H1 (cell line): ENCODE measurements around the gene FDPS. TPM values are rescaled to one million over a fixed set of nuclear protein-coding genes. Genes with fewer than 3 reads are reported as not detected.

ENCODE experiments used
- CTCF ChIA-PET: fragments of 300-600 bp; sonication (Branson Sonifier 250); formaldehyde crosslinking; loops from one replicate; lab custom pipeline; 2021; ENCODE audit not compliant: partially characterized antibody; lab: Charles Lee
- POLR2A ChIA-PET: fragments of 300-600 bp; sonication (Branson Sonifier 250); formaldehyde crosslinking; loops from one replicate; lab custom pipeline; 2021; ENCODE audit warnings: inconsistent platforms; ENCODE audit not compliant: partially characterized antibody; lab: Charles Lee
- DNase-seq, 2 experiments: peaks; one replicate each; pipeline versions ENCODE4 v3.0.0 to v3.0.0-alpha.2; 2010 to 2022; ENCODE audit warnings: low spot score in 2 of 2, low read depth in 1 of 2, mixed read lengths in 1 of 2
- FAIRE-seq: peaks from 2 replicates; lab custom pipeline; 2011; peaks lifted over from hg19 to GRCh38; lab: Jason Lieb, UNC
- H2AFZ ChIP-seq: 2 replicates; pipeline ENCODE4 v1.8.1; 2012; ENCODE audit warnings: low read length, inconsistent platforms
- H2AK5ac ChIP-seq: 2 replicates; pipeline ENCODE4 v1.6.1; 2013; ENCODE audit warnings: low read depth, low read length
- H2BK120ac ChIP-seq: replicated peaks from 2 replicates; pipeline ENCODE3; 2013; ENCODE audit warnings: low read depth, low read length, inconsistent platforms
- H2BK12ac ChIP-seq: 2 replicates; pipeline ENCODE4 v1.6.1; 2013; ENCODE audit warnings: low read depth, low read length
- H2BK15ac ChIP-seq: 2 replicates; pipeline ENCODE4 v1.6.1; 2013; ENCODE audit warnings: low read length
- H2BK20ac ChIP-seq: 2 replicates; pipeline ENCODE4 v1.6.1; 2013; ENCODE audit warnings: low read length
- H2BK5ac ChIP-seq: 2 replicates; pipeline ENCODE4 v1.6.1; 2013; ENCODE audit warnings: low read depth, low read length
- H3K14ac ChIP-seq: 2 replicates; pipeline ENCODE4 v1.6.1; 2013; ENCODE audit warnings: inconsistent platforms; ENCODE audit not compliant: insufficient read length
- H3K18ac ChIP-seq: 2 replicates; pipeline ENCODE4 v1.6.1; 2013; ENCODE audit warnings: low read length; ENCODE audit errors: extremely low read depth
- H3K23ac ChIP-seq: 2 replicates; pipeline ENCODE4 v1.6.1; 2013; ENCODE audit warnings: inconsistent platforms; ENCODE audit not compliant: insufficient read length
- H3K23me2 ChIP-seq: 2 replicates; pipeline ENCODE4 v1.6.1; 2013; ENCODE audit warnings: low read depth, low read length
- H3K27ac ChIP-seq: 2 replicates; pipeline ENCODE4 v1.6.1; 2011; ENCODE audit warnings: low read depth, low read length, inconsistent platforms
- H3K27me3 ChIP-seq, 4 experiments: replicated peaks in 1 of 4; 1 replicate in 1 of 4; 2 replicates in 3 of 4; pipeline versions ENCODE4 v1.6.1 to v1.8.1; 2011 to 2013; ENCODE audit warnings: low read length in 3 of 4, mild to moderate bottlenecking in 3 of 4, inconsistent platforms in 2 of 4, mixed read lengths in 2 of 4, moderate library complexity in 1 of 4; ENCODE audit not compliant: control insufficient read depth in 3 of 4, insufficient read depth in 3 of 4; ENCODE audit errors: extremely low read depth in 1 of 4
- H3K36me3 ChIP-seq, 4 experiments: 2 replicates each; pipeline versions ENCODE4 v1.6.1 to v1.8.1; 2011 to 2013; ENCODE audit warnings: mild to moderate bottlenecking in 4 of 4, low read length in 3 of 4, moderate library complexity in 2 of 4, control low read depth in 1 of 4, inconsistent platforms in 1 of 4; ENCODE audit not compliant: insufficient read depth in 4 of 4, control insufficient read depth in 2 of 4
- H3K4ac ChIP-seq: replicated peaks from 2 replicates; pipeline ENCODE3; 2013; ENCODE audit warnings: low read length, low read depth, mixed read lengths, inconsistent platforms; ENCODE audit not compliant: insufficient read length
- H3K4me1 ChIP-seq, 4 experiments: replicated peaks in 1 of 4; 1 replicate in 1 of 4; 2 replicates in 3 of 4; pipeline versions ENCODE4 v1.6.1 to v1.8.1; 2011 to 2013; ENCODE audit warnings: low read length in 3 of 4, inconsistent platforms in 2 of 4, mixed read lengths in 1 of 4; ENCODE audit not compliant: insufficient read depth in 4 of 4, control insufficient read depth in 3 of 4
- H3K4me2 ChIP-seq, 2 experiments: 2 replicates each; pipeline versions ENCODE4 v1.6.1 to v1.8.1; 2011 to 2013; ENCODE audit warnings: low read depth in 2 of 2, low read length in 2 of 2, control low read depth in 1 of 2, inconsistent platforms in 1 of 2, mild to moderate bottlenecking in 1 of 2; ENCODE audit not compliant: insufficient read depth in 1 of 2
- H3K4me3 ChIP-seq, 4 experiments: fragments of 200-600, 300-600 bp in 1 of 4; sonication (generic), shearing (Covaris generic), sonication (Bioruptor Twin) in 1 of 4; 2 replicates each; pipeline versions ENCODE4 v1.5.1 to v1.8.1; 2011 to 2016; ENCODE audit warnings: low read length in 4 of 4, low read depth in 3 of 4, control low read depth in 2 of 4, inconsistent platforms in 2 of 4, mild to moderate bottlenecking in 2 of 4, mixed read lengths in 1 of 4, moderate library complexity in 1 of 4; ENCODE audit not compliant: insufficient read depth in 2 of 4; ENCODE audit errors: extremely low read depth in 1 of 4
- H3K56ac ChIP-seq: replicated peaks from 2 replicates; pipeline ENCODE3; 2013; ENCODE audit warnings: low read depth, mild to moderate bottlenecking, mixed read lengths, low read length, inconsistent platforms; ENCODE audit not compliant: insufficient read length
- H3K79me1 ChIP-seq: 2 replicates; pipeline ENCODE4 v1.6.1; 2013; ENCODE audit warnings: low read depth, low read length, control low read depth
- H3K79me2 ChIP-seq, 2 experiments: 2 replicates each; pipeline versions ENCODE4 v1.6.1 to v1.8.1; 2012 to 2013; ENCODE audit warnings: low read length in 2 of 2, mild to moderate bottlenecking in 2 of 2, inconsistent platforms in 1 of 2; ENCODE audit not compliant: insufficient read depth in 2 of 2, control insufficient read depth in 1 of 2
- H3K9ac ChIP-seq, 4 experiments: replicated peaks in 1 of 4; 1 replicate in 1 of 4; 2 replicates in 3 of 4; pipeline versions ENCODE4 v1.6.1 to v1.8.1; 2011 to 2013; ENCODE audit warnings: low read depth in 3 of 4, low read length in 3 of 4, control low read depth in 2 of 4, mild to moderate bottlenecking in 2 of 4, moderate library complexity in 2 of 4, inconsistent platforms in 1 of 4; ENCODE audit errors: extremely low read depth in 1 of 4
- H3K9me3 ChIP-seq, 2 experiments: 2 replicates each; pipeline versions ENCODE4 v1.6.1 to v1.8.1; 2012 to 2013; ENCODE audit warnings: mild to moderate bottlenecking in 2 of 2, moderate library complexity in 2 of 2, control low read depth in 1 of 2, inconsistent platforms in 1 of 2, low read depth in 1 of 2, low read length in 1 of 2, mixed read lengths in 1 of 2; ENCODE audit not compliant: insufficient read depth in 2 of 2
- H4K20me1 ChIP-seq, 2 experiments: replicated peaks in 1 of 2; 2 replicates each; pipeline versions ENCODE3 to v1.8.1; 2011 to 2013; ENCODE audit warnings: inconsistent platforms in 2 of 2, low read length in 2 of 2, mild to moderate bottlenecking in 1 of 2; ENCODE audit not compliant: insufficient read depth in 2 of 2, control insufficient read depth in 1 of 2
- H4K5ac ChIP-seq: 2 replicates; pipeline ENCODE4 v1.6.1; 2013; ENCODE audit warnings: low read length, low read depth, mixed read lengths, inconsistent platforms; ENCODE audit not compliant: insufficient read length
- H4K8ac ChIP-seq: 2 replicates; pipeline ENCODE4 v1.8.0; 2013; ENCODE audit warnings: mild to moderate bottlenecking, moderate library complexity, low read length, inconsistent platforms; ENCODE audit not compliant: insufficient read depth; ENCODE audit errors: extremely low read depth
- H4K91ac ChIP-seq: replicated peaks from 2 replicates; pipeline ENCODE3; 2013; ENCODE audit warnings: low read length, mixed read lengths, inconsistent platforms; ENCODE audit not compliant: insufficient read length
- BRCA1 ChIP-seq: IDR thresholded peaks from 2 replicates; pipeline ENCODE4 v1.6.1; 2012; ENCODE audit warnings: low read depth, low read length, improper control_type of control experiment
- CHD2 ChIP-seq: IDR thresholded peaks from 2 replicates; pipeline ENCODE4 v1.6.1; 2012; ENCODE audit warnings: low read length, improper control_type of control experiment
- KDM4A ChIP-seq: IDR thresholded peaks from one replicate; pipeline ENCODE4 v1.7.1; 2012; ENCODE audit warnings: low read depth, mild to moderate bottlenecking, moderate library complexity, low read length, inconsistent platforms; ENCODE audit not compliant: severe bottlenecking
- POU5F1 ChIP-seq: IDR thresholded peaks from 2 replicates; pipeline ENCODE4 v1.6.1; 2011; ENCODE audit warnings: low read depth, mild to moderate bottlenecking, low read length, moderate library complexity
- SAP30 ChIP-seq: fragments of 300-600 bp; sonication (generic); IDR thresholded peaks from 2 replicates; pipeline ENCODE4 v1.7.1; 2012; ENCODE audit warnings: low read length, moderate library complexity, mild to moderate bottlenecking, inconsistent platforms; ENCODE audit not compliant: insufficient read depth, insufficient replicate concordance
- SIRT6 ChIP-seq: IDR thresholded peaks from one replicate; pipeline ENCODE4 v1.7.1; 2012; ENCODE audit warnings: low read length, inconsistent platforms
- SRF ChIP-seq: IDR thresholded peaks from 2 replicates; pipeline ENCODE4 v1.6.1; 2011; ENCODE audit warnings: mild to moderate bottlenecking, low read depth, low read length, moderate library complexity
- ZNF274 ChIP-seq: IDR thresholded peaks from 2 replicates; pipeline ENCODE4 v1.7.0; 2012; ENCODE audit warnings: low read length, borderline replicate concordance; ENCODE audit errors: extremely low read depth
- WGBS, 2 experiments: shearing (Covaris generic) in 1 of 2; methylation state at CpG; one replicate each; pipeline versions ENCODE4 v1.1.6 to v1.1.7; 2013 to 2015; ENCODE audit warnings: low lambda C conversion rate in 2 of 2, mixed read lengths in 2 of 2, inconsistent platforms in 1 of 2, low coverage in 1 of 2, missing lambda C conversion rate in 1 of 2; ENCODE audit not compliant: insufficient replicate concordance in 2 of 2, insufficient coverage in 1 of 2, insufficient read length in 1 of 2; ENCODE audit errors: extremely low coverage in 1 of 2, missing lambda C conversion rate in 1 of 2; 5-methylcytosine and 5-hydroxymethylcytosine counted together
- polyA plus RNA-seq, 7 experiments: library from polyadenylated mRNA; depleted of rRNA in 3 of 7; stranded (reverse) in 5 of 7; unstranded in 2 of 7; fragments of >200 nt in 5 of 7; fragments of 200-250 nt in 2 of 7; gene quantifications; 1 replicate in 5 of 7; 2 replicates in 1 of 7; 4 replicates in 1 of 7; pipeline versions ENCODE4 v1.2.1 to v1.2.3, GENCODE V29; 2011 to 2013; ENCODE audit warnings: missing spikeins in 2 of 7, mixed read lengths in 2 of 7
- total RNA-seq: library from RNA; stranded (reverse); fragmentation: NEBNext Ultra II Directional; extraction: Animal tissue kit (Norgen Biotek cat#: 25700); gene quantifications from 2 replicates; pipeline ENCODE4 v1.2.1, GENCODE V29; 2021
- TF ChIP-seq, protein P1 (sequence below): IDR thresholded peaks from 2 replicates; pipeline ENCODE4 v1.6.1; 2011; ENCODE audit warnings: low read depth, mild to moderate bottlenecking, low read length; ENCODE audit not compliant: insufficient read depth
- TF ChIP-seq, protein P2 (sequence below): IDR thresholded peaks from 2 replicates; pipeline ENCODE4 v1.6.1; 2012; ENCODE audit warnings: inconsistent platforms
- TF ChIP-seq, protein P3 (sequence below): IDR thresholded peaks from 2 replicates; pipeline ENCODE4 v1.6.1; 2012; ENCODE audit warnings: low read length, inconsistent platforms

The FDPS gene
- total and polyA plus RNA-seq, 2 of the 8 experiments (the other 6 are each of a cell fraction or from before 2014, with no cell fraction given), result 267 to 368 TPM

DNA sequence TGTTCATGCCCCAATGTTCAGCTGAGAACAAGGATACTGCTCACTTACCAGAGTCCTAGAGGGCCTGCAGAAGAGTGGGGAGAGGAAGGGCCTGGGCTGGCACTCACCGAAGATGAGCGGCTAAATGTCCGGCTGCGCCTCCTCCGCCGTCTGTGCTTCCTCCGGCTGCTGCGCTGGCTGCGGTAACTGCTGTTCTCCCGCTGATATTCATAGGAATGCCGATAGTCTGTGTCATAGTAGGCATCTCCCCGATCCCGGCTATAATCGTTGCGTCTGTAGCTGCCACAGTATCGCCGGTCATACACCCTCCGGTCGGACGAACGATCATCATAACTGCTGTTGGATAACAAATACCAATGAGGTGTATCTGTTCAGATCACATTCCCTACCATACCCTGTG, 39.3 kb upstream of the FDPS start:
- H2BK5ac ChIP-seq, result no peak overlapping the region
- H3K14ac ChIP-seq, result no peak overlapping the region
- no peak overlapping the region for H3K4me3 ChIP-seq
- H3K27me3 ChIP-seq, result no peaks in the 10 kb centered on the region
- H2BK12ac ChIP-seq, result no peak overlapping the region
- no peaks in the 10 kb centered on the region; the same call in none of the 2 replicates for H3K79me1 ChIP-seq
- H3K23me2 ChIP-seq, result 0 out of 2 replicates have a peak, but pooled peaks cover 7% of the 10 kb centered on the region
- no peak overlapping the region for H4K91ac ChIP-seq
- H3K79me2 ChIP-seq, result peaks cover 10 to 25% of the 10 kb centered on the region in 2 experiments
- H4K8ac ChIP-seq, result no peak overlapping the region
- no peak overlapping the region for H3K4ac ChIP-seq
- H3K4me2 ChIP-seq, result no peak overlapping the region
- no peak overlapping the region for H3K23ac ChIP-seq
- H4K5ac ChIP-seq, result no peak overlapping the region
- DNase-seq, result no peak
- no peak overlapping the region for H2AFZ ChIP-seq
- no peak for FAIRE-seq
- H2AK5ac ChIP-seq, result no peak overlapping the region
- no peak overlapping the region for H3K9ac ChIP-seq
- H3K56ac ChIP-seq, result no peak overlapping the region
- no peak overlapping the region for H3K18ac ChIP-seq
- no peak overlapping the region for H3K27ac ChIP-seq
- no peaks in the 10 kb centered on the region for H3K9me3 ChIP-seq
- CTCF ChIA-PET, result interaction anchor here (4.5 kb wide), 1 partner anchor 18 kb away, joined by 61 read pairs; no protein-coding TSS in a partner anchor
- H2BK120ac ChIP-seq, result no peak overlapping the region
- H4K20me1 ChIP-seq, result peaks cover 7 to 11% of the 10 kb centered on the region in 2 experiments
- peaks cover 0 to 11% (median 3%) of the 10 kb centered on the region in 4 experiments; a peak in 4 of 7 replicates for H3K4me1 ChIP-seq
- POLR2A ChIA-PET, result interaction anchor here (1.6 to 7.5 kb wide), 3 partner anchors 7 to 39 kb away, joined by 3 to 87 read pairs (median 7); partner anchors contain the start of genes ENTREP3, FDPS and SCAMP3
- H3K36me3 ChIP-seq, result peaks cover 45 to 71% (median 61%) of the 10 kb centered on the region in 4 experiments
- no peak overlapping the region for H2BK20ac ChIP-seq
- 97% methylated on average over 21 of the region's 21 CpGs; no CpG with 5 or more reads in 1 of the 2 experiments for WGBS, 2 experiments
- no peak overlapping the region for H2BK15ac ChIP-seq
- TF ChIP-seq POU5F1 (no peak), BRCA1 (no peak), SIRT6 (no peak), CHD2 (no peak), SRF (no peak), KDM4A (no peak), ZNF274 (no peak), SAP30 (no peak)
- TF ChIP-seq, protein P1, sequence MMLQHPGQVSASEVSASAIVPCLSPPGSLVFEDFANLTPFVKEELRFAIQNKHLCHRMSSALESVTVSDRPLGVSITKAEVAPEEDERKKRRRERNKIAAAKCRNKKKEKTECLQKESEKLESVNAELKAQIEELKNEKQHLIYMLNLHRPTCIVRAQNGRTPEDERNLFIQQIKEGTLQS, result no peak
- TF ChIP-seq, protein P2, sequence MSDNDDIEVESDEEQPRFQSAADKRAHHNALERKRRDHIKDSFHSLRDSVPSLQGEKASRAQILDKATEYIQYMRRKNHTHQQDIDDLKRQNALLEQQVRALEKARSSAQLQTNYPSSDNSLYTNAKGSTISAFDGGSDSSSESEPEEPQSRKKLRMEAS, result no peak
- TF ChIP-seq, protein P3, sequence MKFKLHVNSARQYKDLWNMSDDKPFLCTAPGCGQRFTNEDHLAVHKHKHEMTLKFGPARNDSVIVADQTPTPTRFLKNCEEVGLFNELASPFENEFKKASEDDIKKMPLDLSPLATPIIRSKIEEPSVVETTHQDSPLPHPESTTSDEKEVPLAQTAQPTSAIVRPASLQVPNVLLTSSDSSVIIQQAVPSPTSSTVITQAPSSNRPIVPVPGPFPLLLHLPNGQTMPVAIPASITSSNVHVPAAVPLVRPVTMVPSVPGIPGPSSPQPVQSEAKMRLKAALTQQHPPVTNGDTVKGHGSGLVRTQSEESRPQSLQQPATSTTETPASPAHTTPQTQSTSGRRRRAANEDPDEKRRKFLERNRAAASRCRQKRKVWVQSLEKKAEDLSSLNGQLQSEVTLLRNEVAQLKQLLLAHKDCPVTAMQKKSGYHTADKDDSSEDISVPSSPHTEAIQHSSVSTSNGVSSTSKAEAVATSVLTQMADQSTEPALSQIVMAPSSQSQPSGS, result no peak
